ENCODE measurements around the gene SYNGR3.

GRCh38 chr16:1974157-1975070 lies 15.4 kb upstream of the SYNGR3 start:
- no peak for TF ChIP-seq CTCF (IDR thresholded peaks at IDR 0.05)
- no peak for TF ChIP-seq POLR2A (IDR thresholded peaks at IDR 0.05)
- TF ChIP-seq POLR2AphosphoS5 (IDR thresholded peaks at IDR 0.05), result no peak

Measured in prostate gland (tissue), 2 donors.